HPDE6-E6E7 (cell line): ENCODE data around the gene SELENON.

Experiments used
- DNase-seq: peaks from one replicate; pipeline ENCODE4 v3.0.0; 2011; ENCODE audit warnings: missing footprints; ENCODE audit errors: extremely low spot score

The SELENON gene

DNA sequence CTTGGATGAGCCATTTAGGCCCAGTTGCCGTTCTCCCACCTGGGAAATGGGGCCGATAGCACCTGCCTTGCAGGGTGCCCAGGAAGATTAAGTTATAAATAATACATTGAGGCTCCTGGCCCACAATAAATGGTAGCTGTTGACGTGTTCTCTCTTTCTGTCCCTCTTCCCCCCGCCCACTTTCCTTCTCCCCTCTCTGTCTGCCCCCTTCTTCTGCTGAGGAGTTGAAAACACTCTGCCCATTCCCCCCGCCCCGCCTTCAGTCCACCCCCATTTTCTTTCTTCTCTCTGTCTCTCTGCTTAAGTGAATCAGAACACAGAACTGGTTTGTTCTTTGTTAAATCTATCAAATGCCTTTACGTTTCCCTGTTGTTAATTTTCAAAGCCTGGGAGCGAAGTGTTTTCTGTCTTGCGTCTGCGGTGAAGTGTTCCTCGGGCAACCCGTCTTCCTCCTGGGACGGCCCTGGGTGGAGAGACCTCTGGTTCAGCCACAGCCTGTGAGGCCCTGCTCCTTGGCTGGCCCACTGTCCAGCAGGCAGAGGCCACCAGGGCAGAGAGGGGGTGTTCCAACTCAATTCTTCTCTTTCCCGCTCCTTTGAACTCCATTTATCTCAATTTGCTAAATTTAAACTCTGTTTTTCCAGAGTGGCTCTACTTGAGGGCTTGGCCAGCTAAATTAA is 29.3 kb upstream of the SELENON start:
- no peak for DNase-seq

DNA sequence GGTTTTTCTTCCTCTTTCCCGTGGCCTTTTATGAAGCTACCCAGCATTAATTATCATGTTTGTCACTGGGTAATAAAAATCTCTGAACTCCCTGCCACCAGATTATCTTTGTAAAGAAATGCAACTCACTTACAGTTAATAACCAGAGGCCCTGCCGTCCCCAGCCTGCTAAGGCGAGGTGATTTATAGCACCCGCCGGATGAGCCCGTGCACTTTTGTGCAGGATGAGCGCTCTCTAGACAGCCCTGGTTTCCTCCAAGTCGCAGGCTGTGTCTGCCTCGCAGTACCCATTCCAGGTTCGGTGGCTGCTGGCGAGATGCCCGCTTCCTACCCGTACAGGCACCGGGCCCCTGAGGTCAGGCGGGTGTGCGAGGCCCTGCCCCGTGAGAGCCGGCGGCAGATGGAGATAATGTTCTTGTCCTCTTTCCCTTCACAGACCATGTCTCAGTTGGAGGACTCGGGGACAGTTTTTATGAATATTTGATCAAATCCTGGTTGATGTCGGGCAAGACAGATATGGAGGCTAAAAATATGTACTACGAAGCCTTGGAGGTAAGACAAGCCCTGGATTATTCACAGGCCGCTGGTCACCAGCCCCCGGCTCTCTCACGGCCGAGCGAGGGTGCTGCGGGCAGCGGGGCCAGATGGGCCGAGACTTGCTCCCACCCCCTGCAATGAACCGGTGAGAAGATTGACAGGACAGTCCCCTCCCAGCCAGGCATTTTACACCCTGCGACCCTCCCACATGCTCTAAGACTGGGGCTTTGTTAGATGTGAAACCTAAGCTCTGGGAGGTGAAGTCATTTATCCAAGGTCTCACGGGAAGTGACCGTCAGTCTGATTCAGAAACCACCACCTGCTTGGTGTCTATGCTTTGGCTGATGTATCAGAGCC is 28.5 kb upstream of the SELENON start:
- no peak for DNase-seq

- DNase-seq = no peak
Measured at GRCh38 chr1:25772164-25772563, 27.8 kb upstream of the SELENON start.

DNA sequence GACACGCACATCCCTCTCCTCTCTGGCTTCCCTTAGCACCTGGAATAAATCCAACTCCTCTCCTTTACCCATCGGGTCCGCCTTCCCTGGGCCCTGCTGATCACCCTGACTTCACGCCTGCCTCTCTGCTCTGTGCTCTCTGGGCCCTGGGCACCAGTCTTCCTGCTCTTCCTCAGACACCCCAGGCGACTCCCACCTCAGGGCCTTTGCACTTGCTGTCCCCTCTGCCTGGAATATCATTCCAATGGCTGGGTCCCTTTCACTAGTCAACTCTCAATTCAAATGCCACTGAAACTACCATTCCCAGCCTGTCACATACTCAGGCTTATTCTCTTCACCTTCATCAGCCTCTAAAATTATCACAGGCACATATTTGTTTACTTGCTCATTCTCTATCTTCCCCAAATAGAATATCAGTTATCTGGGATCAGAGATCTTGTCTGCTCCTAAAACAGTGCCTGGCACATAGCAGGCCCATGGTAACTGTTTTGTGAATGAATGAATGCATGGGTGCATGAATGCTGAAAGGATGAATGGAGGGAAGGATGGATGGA is 27.2 kb upstream of the SELENON start:
- DNase-seq = no peak

DNA sequence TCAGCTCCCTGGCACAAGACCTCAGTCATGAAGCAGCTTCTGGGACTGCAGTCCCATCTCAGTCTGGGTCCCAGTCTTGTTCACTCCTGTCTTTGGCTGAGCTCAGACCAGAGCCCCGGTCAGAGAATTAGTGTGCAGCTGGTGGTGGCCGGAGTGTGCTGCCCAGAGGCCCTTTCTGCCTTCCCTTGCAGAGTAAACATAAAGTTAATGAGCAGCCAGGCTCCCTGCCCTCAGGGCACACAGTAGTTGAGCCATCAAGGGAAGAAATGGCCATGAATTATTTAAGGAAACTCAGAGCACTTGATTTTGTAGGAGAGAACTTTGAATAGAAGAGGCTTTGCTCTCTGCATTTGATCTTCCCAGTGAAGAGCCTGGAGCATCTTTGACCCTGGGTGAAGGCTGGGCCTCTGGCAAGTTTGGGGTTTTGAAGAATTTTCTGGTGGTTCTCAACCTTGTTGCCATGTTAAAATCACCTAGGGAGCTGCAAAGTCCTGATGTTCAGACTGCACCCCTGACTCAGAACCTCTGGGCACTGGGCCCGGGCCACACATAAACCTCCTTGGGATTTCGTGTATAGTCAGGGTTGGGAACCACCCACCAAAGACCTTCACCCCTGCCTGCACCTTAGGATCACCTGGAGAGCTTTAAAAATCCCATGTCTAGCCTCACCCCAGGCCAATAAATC is 26.4 kb upstream of the SELENON start:
- peak; percentile 34 for DNase-seq

- no peak for DNase-seq
Measured at GRCh38 chr1:25774206-25774803, 25.7 kb upstream of the SELENON start.

GRCh38 chr1:25774921-25775771 is 24.8 kb upstream of the SELENON start:
- DNase-seq = no peak

DNA sequence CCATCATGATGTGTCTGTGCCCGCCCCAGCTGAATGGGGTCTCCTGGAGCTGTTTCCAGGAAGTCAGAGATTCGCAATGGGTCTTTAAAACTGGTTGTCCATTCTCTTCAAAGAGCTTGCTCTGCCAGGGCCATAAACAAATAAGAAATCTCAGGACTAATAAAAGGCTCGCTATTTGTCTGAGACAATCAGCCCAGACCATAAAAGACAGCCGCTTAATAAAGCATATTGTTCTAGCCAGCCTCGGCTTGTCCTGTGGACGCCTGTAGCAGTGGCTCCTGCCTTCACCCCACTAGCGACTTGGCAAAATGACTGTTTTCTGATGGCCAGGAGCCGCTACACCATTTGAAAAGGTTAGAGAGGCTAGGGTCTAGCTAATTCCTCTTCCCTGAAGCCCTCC is 20.6 kb upstream of the SELENON start:
- DNase-seq = no peak

DNA sequence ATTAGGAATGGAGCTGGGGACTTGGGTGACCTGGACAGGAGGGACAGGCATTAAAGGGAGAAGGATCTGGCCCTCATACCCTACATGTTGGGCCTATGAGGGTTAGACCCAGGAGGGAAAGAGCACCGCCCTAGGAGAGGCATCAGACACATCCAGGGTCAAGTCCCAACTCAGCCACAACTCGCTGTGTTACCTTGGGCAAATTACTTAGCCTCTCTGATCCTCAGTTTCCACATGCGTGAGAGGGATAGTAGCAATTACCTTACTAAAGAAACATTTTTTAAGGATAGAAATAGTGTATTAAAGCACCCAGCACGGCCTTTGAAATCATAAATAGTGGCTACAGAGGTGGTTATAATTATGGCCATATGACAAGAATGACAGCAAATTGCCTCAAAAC is 20.1 kb upstream of the SELENON start:
- DNase-seq = no peak

- DNase-seq = no peak
Measured at GRCh38 chr1:25780318-25781129, 19.5 kb upstream of the SELENON start.

GRCh38 chr1:25781130-25781433 is 18.9 kb upstream of the SELENON start:
- DNase-seq = no peak

DNA sequence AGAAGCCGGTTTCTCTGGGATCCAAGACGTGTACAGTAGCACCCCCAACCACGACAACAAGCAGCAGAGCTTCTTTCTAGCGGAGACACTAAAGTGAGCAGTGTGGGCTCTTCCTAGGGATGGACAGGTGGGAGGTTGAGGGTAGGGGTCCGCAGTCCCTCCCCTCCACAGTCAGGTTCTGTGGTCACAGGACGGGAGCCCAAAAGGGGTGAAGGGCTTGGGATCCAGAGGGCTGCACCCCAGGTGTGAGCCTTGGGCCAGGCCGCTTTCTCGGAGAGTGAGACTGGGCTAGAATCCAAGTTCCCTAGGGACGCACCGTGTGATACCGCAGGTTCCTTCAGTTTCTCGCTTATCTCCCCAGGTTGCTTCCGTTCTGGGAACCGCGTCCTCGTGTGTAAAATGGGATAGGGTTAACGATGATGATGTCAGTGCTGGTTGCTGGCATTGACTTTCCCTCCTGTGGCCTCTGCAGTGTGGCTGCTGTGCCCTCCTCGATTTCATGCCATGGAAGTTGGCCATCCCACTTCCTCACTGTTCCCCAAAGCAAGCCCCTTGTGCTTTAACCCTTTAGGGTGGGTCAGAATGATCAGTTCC is 17.3 kb upstream of the SELENON start:
- DNase-seq = no peak

DNA sequence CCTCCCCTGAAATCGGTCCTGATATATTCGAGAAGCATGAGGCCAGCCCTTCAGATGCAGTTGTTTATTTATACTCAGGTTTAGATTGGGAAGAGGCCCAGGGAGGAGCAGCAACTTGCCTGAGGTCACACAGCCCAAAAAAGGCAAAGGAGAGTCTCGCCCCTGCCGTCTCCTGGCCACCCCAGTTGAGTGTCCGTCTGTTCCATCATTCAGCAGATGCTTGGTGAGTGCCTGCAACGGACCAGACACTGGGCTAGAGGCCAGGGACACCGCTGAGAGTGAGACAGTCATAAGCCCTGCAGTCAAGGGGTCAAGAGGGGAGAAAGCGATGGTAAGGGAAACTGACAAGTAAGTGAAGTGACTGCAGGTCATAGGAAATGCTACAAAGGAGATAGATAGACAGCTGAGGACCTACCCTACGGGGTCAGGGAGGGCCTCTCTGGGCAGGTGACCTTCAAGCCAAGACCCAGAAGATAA is 15.4 kb upstream of the SELENON start:
- no peak for DNase-seq

DNA sequence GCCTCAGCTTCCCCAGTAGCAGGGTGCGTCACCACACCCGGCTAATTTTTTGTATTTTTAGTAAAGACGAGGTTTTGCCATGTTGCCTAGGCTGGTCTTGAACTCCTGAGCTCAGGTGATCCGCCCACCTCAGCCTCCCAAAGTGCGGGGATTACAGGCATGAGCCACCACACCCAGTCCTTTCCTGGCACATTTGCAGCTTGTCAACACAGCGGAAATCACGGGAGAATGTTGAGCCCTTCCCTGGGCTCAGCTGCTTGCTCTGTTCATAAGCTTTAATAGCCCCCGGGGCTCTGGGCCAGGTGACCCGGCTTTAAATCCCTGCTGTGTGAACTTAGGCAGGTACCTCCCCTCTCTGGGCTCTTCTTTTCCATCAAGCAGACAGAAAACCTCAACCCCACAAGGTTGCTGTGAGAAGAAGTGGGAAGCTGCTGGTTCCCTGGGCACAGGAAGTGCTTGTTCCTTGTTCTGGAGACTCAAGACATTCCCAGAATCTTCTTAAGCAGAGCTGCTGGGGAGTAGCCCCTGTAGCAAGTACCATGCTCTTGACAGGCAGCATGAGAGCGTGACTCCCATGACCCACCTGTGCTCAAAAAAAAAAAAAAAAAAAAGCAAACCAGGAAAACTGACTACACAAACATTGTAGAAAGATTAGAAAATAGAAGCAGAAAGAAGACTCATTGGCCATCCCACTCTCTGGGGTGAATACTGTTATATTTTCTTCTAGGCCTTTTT is 14.5 kb upstream of the SELENON start:
- DNase-seq = no peak

- DNase-seq = no peak
Measured at GRCh38 chr1:25786887-25787759, 12.9 kb upstream of the SELENON start.

GRCh38 chr1:25787760-25788166 is 12.2 kb upstream of the SELENON start:
- no peak for DNase-seq

- DNase-seq = no peak
Measured at GRCh38 chr1:25790472-25790871, 9.5 kb upstream of the SELENON start.

GRCh38 chr1:25792115-25792514 is 7.9 kb upstream of the SELENON start:
- DNase-seq = no peak
